Urinary bladder (tissue), 4 donors: ENCODE results near the gene KRT23. TPM values are rescaled to one million over a fixed set of nuclear protein-coding genes. Genes with fewer than 3 reads are reported as not detected.

Experiments
- DNase-seq: peaks from one replicate; pipeline ENCODE4 v3.0.0-alpha.2; 2015; ENCODE audit errors: extremely low spot score
- H3K27ac ChIP-seq: one replicate; pipeline ENCODE4 v1.5.1; 2013; ENCODE audit warnings: low read depth, mild to moderate bottlenecking, moderate library complexity
- H3K36me3 ChIP-seq: one replicate; pipeline ENCODE4 v1.6.1; 2013; ENCODE audit warnings: mild to moderate bottlenecking, moderate library complexity; ENCODE audit not compliant: insufficient read depth
- H3K4me1 ChIP-seq: one replicate; pipeline ENCODE4 v1.6.1; 2013; ENCODE audit warnings: mild to moderate bottlenecking, moderate library complexity; ENCODE audit not compliant: insufficient read depth
- H3K4me3 ChIP-seq: one replicate; pipeline ENCODE4 v1.5.1; 2013; ENCODE audit warnings: low read depth, low read length
- WGBS: extraction: QIAGEN DNeasy Blood & Tissue Kit; methylation state at CpG from one replicate; pipeline ENCODE4 v1.1.7; 2013; 5-methylcytosine and 5-hydroxymethylcytosine counted together
- polyA plus RNA-seq: library from polyadenylated mRNA; stranded (reverse); fragments of 200-250 nt; gene quantifications from one replicate; pipeline ENCODE4 v1.2.3, GENCODE V29; 2013
- total RNA-seq: library from RNA; depleted of rRNA; stranded (reverse); fragments of >200 nt; gene quantifications from one replicate; pipeline ENCODE4 v1.2.3, GENCODE V29; 2014
- donor health status: healthy with polysubstance abuse.
- donor health status: healthy.

KRT23 gene
- total RNA-seq (14.7 TPM), polyA plus RNA-seq (0.87 TPM)

GRCh38 chr17:40937384-40937819, at the start of gene KRT23:
Gene KRT23 (minus strand): TSS chr17:40937646. CDS start chr17:40936603, 1,043 bp downstream.
- Histone ChIP-seq H3K27ac (no peak within 1 kb of the TSS), H3K36me3 (no peaks in the 10 kb centered on the region), H3K4me1 (no peaks in the 10 kb centered on the region), H3K4me3 (no peak within 1 kb of the TSS)
- WGBS: 45% methylated on average over 9 of the region's 9 CpGs
- no peak for DNase-seq

- 47% methylated on average over 8 of the region's 8 CpGs for WGBS
- H3K27ac ChIP-seq: no peak overlapping the region
- H3K36me3 ChIP-seq: no peaks in the 10 kb centered on the region
- DNase-seq: no peak
- H3K4me3 ChIP-seq: no peak overlapping the region
- H3K4me1 ChIP-seq: no peaks in the 10 kb centered on the region
Measured at GRCh38 chr17:40986920-40987319, 49.5 kb upstream of the KRT23 start.

GRCh38 chr17:40984226-40984625, 46.8 kb upstream of the KRT23 start, which contains the start of gene KRT40:
Gene KRT40 (minus strand): TSS chr17:40984326. CDS start chr17:40984273, 53 bp downstream.
- H3K4me1 ChIP-seq: no peaks in the 10 kb centered on the region
- no peak within 1 kb of the TSS for H3K27ac ChIP-seq
- 17% methylated on average over 3 of the region's 3 CpGs for WGBS
- DNase-seq: no peak
- no peak within 1 kb of the TSS for H3K4me3 ChIP-seq
- H3K36me3 ChIP-seq: no peaks in the 10 kb centered on the region

- WGBS: 49% methylated on average over 5 of the region's 5 CpGs
- Histone ChIP-seq H3K27ac (no peak overlapping the region), H3K4me3 (no peak overlapping the region), H3K4me1 (no peaks in the 10 kb centered on the region), H3K36me3 (no peaks in the 10 kb centered on the region)
- DNase-seq: no peak
Measured at GRCh38 chr17:40981115-40981514, 43.7 kb upstream of the KRT23 start.

- no peak for DNase-seq
- H3K4me3 ChIP-seq: no peak overlapping the region
- WGBS: 16% methylated on average over 8 of the region's 8 CpGs
- H3K4me1 ChIP-seq: no peaks in the 10 kb centered on the region
- H3K36me3 ChIP-seq: no peaks in the 10 kb centered on the region
- no peak overlapping the region for H3K27ac ChIP-seq
Measured at GRCh38 chr17:40980596-40980995, 43.1 kb upstream of the KRT23 start.

GRCh38 chr17:40980117-40980516, 42.7 kb upstream of the KRT23 start:
- H3K4me1 ChIP-seq: no peaks in the 10 kb centered on the region
- H3K4me3 ChIP-seq: no peak overlapping the region
- 79% methylated on average over 3 of the region's 3 CpGs for WGBS
- no peak overlapping the region for H3K27ac ChIP-seq
- no peak for DNase-seq
- no peaks in the 10 kb centered on the region for H3K36me3 ChIP-seq

- Histone ChIP-seq H3K27ac (no peak overlapping the region), H3K36me3 (no peaks in the 10 kb centered on the region), H3K4me1 (no peaks in the 10 kb centered on the region), H3K4me3 (no peak overlapping the region)
- WGBS: 71% methylated on average over 13 of the region's 13 CpGs
- DNase-seq: no peak
Measured at GRCh38 chr17:40978575-40979151, 41.2 kb upstream of the KRT23 start.

GRCh38 chr17:40975516-40975915, 38.1 kb upstream of the KRT23 start:
- no peak for DNase-seq
- H3K27ac ChIP-seq: no peak overlapping the region
- no peaks in the 10 kb centered on the region for H3K36me3 ChIP-seq
- no peak overlapping the region for H3K4me3 ChIP-seq
- no peaks in the 10 kb centered on the region for H3K4me1 ChIP-seq

- no peak for DNase-seq
- H3K36me3 ChIP-seq: no peaks in the 10 kb centered on the region
- no peak overlapping the region for H3K27ac ChIP-seq
- no peaks in the 10 kb centered on the region for H3K4me1 ChIP-seq
- WGBS: 88% methylated on average over 3 of the region's 3 CpGs
- H3K4me3 ChIP-seq: no peak overlapping the region
Measured at GRCh38 chr17:40974366-40974765, 36.9 kb upstream of the KRT23 start.

- WGBS: 67% methylated on average over 1 of the region's 1 CpG
- H3K36me3 ChIP-seq: no peaks in the 10 kb centered on the region
- no peak for DNase-seq
Measured at GRCh38 chr17:40967582-40967981, 30.1 kb upstream of the KRT23 start.

GRCh38 chr17:40966848-40967247, 29.4 kb upstream of the KRT23 start, which contains the start of gene KRT39:
Gene KRT39 (minus strand): TSS chr17:40966948. CDS start chr17:40966856, 92 bp downstream.
- Histone ChIP-seq H3K36me3 (no peaks in the 10 kb centered on the region), H3K4me1 (no peaks in the 10 kb centered on the region), H3K27ac (no peak within 1 kb of the TSS), H3K4me3 (no peak within 1 kb of the TSS)
- WGBS: 44% methylated on average over 1 of the region's 1 CpG
- DNase-seq: no peak

More at GRCh38 chr17:40967582-40967981, 30.1 kb upstream of the KRT23 start:
- no peaks in the 10 kb centered on the region for H3K4me1 ChIP-seq
- H3K27ac ChIP-seq: no peak overlapping the region
- H3K4me3 ChIP-seq: no peak overlapping the region

GRCh38 chr17:40963838-40964237, 26.4 kb upstream of the KRT23 start:
- H3K27ac ChIP-seq: no peak overlapping the region
- H3K4me1 ChIP-seq: no peaks in the 10 kb centered on the region
- no peaks in the 10 kb centered on the region for H3K36me3 ChIP-seq
- H3K4me3 ChIP-seq: no peak overlapping the region
- DNase-seq: no peak
- WGBS: 60% methylated on average over 1 of the region's 1 CpG

GRCh38 chr17:40962059-40962561, 24.7 kb upstream of the KRT23 start:
- Histone ChIP-seq H3K27ac (no peak overlapping the region), H3K4me3 (no peak overlapping the region), H3K4me1 (no peaks in the 10 kb centered on the region), H3K36me3 (no peaks in the 10 kb centered on the region)
- WGBS: 86% methylated on average over 4 of the region's 4 CpGs
- no peak for DNase-seq

- 83% methylated on average over 1 of the region's 1 CpG for WGBS
- H3K36me3 ChIP-seq: no peaks in the 10 kb centered on the region
- DNase-seq: no peak
- no peak overlapping the region for H3K27ac ChIP-seq
- no peak overlapping the region for H3K4me3 ChIP-seq
- no peaks in the 10 kb centered on the region for H3K4me1 ChIP-seq
Measured at GRCh38 chr17:40961591-40961990, 24.1 kb upstream of the KRT23 start.
